OCI-LY3 (cell line): ENCODE results near the gene ABCC8.

Experiments used
- H2AFZ ChIP-seq: fragments of 200-600, 300-600 bp; shearing (Covaris generic); 2 replicates; pipeline ENCODE4 v1.6.0; 2014; ENCODE audit warnings: antibody characterized with exemption, low read depth, low read length
- H3K27ac ChIP-seq: fragments of 200-600, 300-600 bp; sonication (generic); 2 replicates; pipeline ENCODE4 v1.5.1; 2014; ENCODE audit warnings: mild to moderate bottlenecking, low read length, moderate library complexity, mixed read lengths
- H3K27me3 ChIP-seq: fragments of 200-600, 300-600 bp; sonication (generic); 2 replicates; pipeline ENCODE4 v1.6.1; 2014; ENCODE audit warnings: low read depth, low read length, mixed read lengths
- H3K36me3 ChIP-seq: fragments of 200-600, 300-600 bp; sonication (generic); replicated peaks from 2 replicates; pipeline ENCODE3; 2014; ENCODE audit warnings: low read depth, low read length, mixed read lengths
- H3K4me1 ChIP-seq: fragments of 300-600, 200-600 bp; sonication (generic); 2 replicates; pipeline ENCODE4 v1.6.1; 2014; ENCODE audit warnings: low read length, mixed read lengths
- H3K4me2 ChIP-seq: fragments of 200-600, 300-600 bp; sonication (generic); 2 replicates; pipeline ENCODE4 v1.6.1; 2014; ENCODE audit warnings: low read length, mixed read lengths
- H3K4me3 ChIP-seq: fragments of 300-600, 200-600 bp; sonication (generic); 2 replicates; pipeline ENCODE4 v1.5.1; 2014; ENCODE audit warnings: antibody characterized with exemption, mild to moderate bottlenecking, low read length, moderate library complexity
- H3K79me2 ChIP-seq: fragments of 300-600, 200-600 bp; shearing (Covaris generic); 2 replicates; pipeline ENCODE4 v1.6.1; 2014; ENCODE audit warnings: mild to moderate bottlenecking, low read length, mixed read lengths
- H3K9ac ChIP-seq: fragments of 300-600, 200-600 bp; shearing (Covaris generic); 2 replicates; pipeline ENCODE4 v1.6.0; 2014; ENCODE audit warnings: mild to moderate bottlenecking, low read length, moderate library complexity
- H3K9me3 ChIP-seq: fragments of 200-600, 300-600 bp; shearing (Covaris generic); 2 replicates; pipeline ENCODE4 v1.6.1; 2014; ENCODE audit warnings: low read length, mixed read lengths; ENCODE audit not compliant: insufficient read depth
- H4K20me1 ChIP-seq: fragments of 200-600, 300-600 bp; sonication (generic); 2 replicates; pipeline ENCODE4 v1.6.1; 2016; ENCODE audit warnings: low read length, mixed read lengths; ENCODE audit not compliant: insufficient read depth
- CTCF ChIP-seq: fragments of 200-600, 300-600 bp; sonication (generic); IDR thresholded peaks from 2 replicates; pipeline ENCODE4 v1.5.1; 2014; ENCODE audit warnings: antibody characterized with exemption, low read length, low read depth
- EZH2phosphoT487 ChIP-seq: fragments of 200-600 bp; shearing (Covaris generic); IDR thresholded peaks from 2 replicates; pipeline ENCODE4 v1.6.1; 2018; ENCODE audit warnings: antibody characterized with exemption, mixed run types, low read depth

Gene ABCC8

GRCh38 chr11:17421781-17422180 is 54.9 kb downstream of the ABCC8 start:
- H2AFZ ChIP-seq = no peak overlapping the region
- TF ChIP-seq EZH2phosphoT487 (no peak), CTCF (no peak)
- no peak overlapping the region for H3K4me3 ChIP-seq
- no peaks in the 10 kb centered on the region for H4K20me1 ChIP-seq
- H3K4me1 ChIP-seq = no peaks in the 10 kb centered on the region
- no peak overlapping the region for H3K4me2 ChIP-seq
- H3K27ac ChIP-seq = no peak overlapping the region
- no peak overlapping the region for H3K9ac ChIP-seq
- H3K79me2 ChIP-seq = no peaks in the 10 kb centered on the region
- H3K27me3 ChIP-seq = peaks cover 52% of the 10 kb centered on the region
- no peaks in the 10 kb centered on the region for H3K9me3 ChIP-seq
- H3K36me3 ChIP-seq = no peaks in the 10 kb centered on the region

GRCh38 chr11:17418444-17419081 is 58.1 kb downstream of the ABCC8 start:
- Histone ChIP-seq H3K79me2 (no peaks in the 10 kb centered on the region), H3K36me3 (no peaks in the 10 kb centered on the region), H3K4me3 (no peak overlapping the region), H2AFZ (no peak overlapping the region), H3K27me3 (peaks cover 61% of the 10 kb centered on the region), H3K27ac (no peak overlapping the region), H3K4me1 (no peaks in the 10 kb centered on the region), H3K9ac (no peak overlapping the region), H3K4me2 (no peak overlapping the region), H3K9me3 (no peaks in the 10 kb centered on the region), H4K20me1 (no peaks in the 10 kb centered on the region)
- TF ChIP-seq CTCF (no peak), EZH2phosphoT487 (no peak)

- Histone ChIP-seq H3K4me2 (no peak overlapping the region), H3K27me3 (peaks cover 55% of the 10 kb centered on the region), H3K9ac (no peak overlapping the region), H3K36me3 (no peaks in the 10 kb centered on the region), H3K4me3 (no peak overlapping the region), H3K9me3 (no peaks in the 10 kb centered on the region), H3K4me1 (no peaks in the 10 kb centered on the region), H2AFZ (no peak overlapping the region), H3K27ac (no peak overlapping the region), H4K20me1 (no peaks in the 10 kb centered on the region), H3K79me2 (no peaks in the 10 kb centered on the region)
- TF ChIP-seq EZH2phosphoT487 (no peak), CTCF (no peak)
These were observed 60.2 kb downstream of the ABCC8 start for GRCh38 chr11:17416492-17416891.

- no peak overlapping the region for H3K4me3 ChIP-seq
- TF ChIP-seq EZH2phosphoT487 (no peak), CTCF (no peak)
- H3K27ac ChIP-seq = no peak overlapping the region
- no peak overlapping the region for H2AFZ ChIP-seq
- no peak overlapping the region for H3K4me2 ChIP-seq
- peaks cover 49% of the 10 kb centered on the region for H3K27me3 ChIP-seq
- no peaks in the 10 kb centered on the region for H3K4me1 ChIP-seq
- H3K36me3 ChIP-seq = no peaks in the 10 kb centered on the region
- no peaks in the 10 kb centered on the region for H3K79me2 ChIP-seq
- no peaks in the 10 kb centered on the region for H4K20me1 ChIP-seq
- H3K9ac ChIP-seq = no peak overlapping the region
- H3K9me3 ChIP-seq = no peaks in the 10 kb centered on the region
These were observed 61.0 kb downstream of the ABCC8 start for GRCh38 chr11:17415523-17416104.
